Measurements from ENCODE around the gene KMT2E. TPM values are rescaled to one million over a fixed set of nuclear protein-coding genes. Genes with fewer than 3 reads are reported as not detected.

Gene KMT2E
- polyA plus RNA-seq, 4 donors: 11.1 to 52.4 (median 16.2) TPM

GRCh38 chr7:105098863-105099515 lies 85.0 kb downstream of the KMT2E start:
- DNase-seq: no peak
- no peak overlapping the region for H3K4me3 ChIP-seq (ENCODE audit: low read depth in 1 of 3, low read length in 3 of 3)
- no peaks in the 10 kb centered on the region for H3K4me1 ChIP-seq (ENCODE audit: control insufficient read depth in 3 of 3, insufficient read depth in 2 of 3, low read depth in 1 of 3, low read length in 2 of 3)
- no peak for FAIRE-seq
- no peaks in the 10 kb centered on the region for H3K9me3 ChIP-seq (ENCODE audit: control insufficient read depth in 2 of 2, insufficient read depth in 1 of 2, low read depth in 1 of 2, low read length in 1 of 2)
- WGBS, 3 donors: 58 to 88% (median 73%) methylated on average over 2 of the region's 2 CpGs
- H3K27ac ChIP-seq (ENCODE audit: low read depth in 1 of 3, low read length in 2 of 3): no peak overlapping the region
- H3K27me3 ChIP-seq (ENCODE audit: control insufficient read depth in 3 of 3, insufficient read depth in 3 of 3, low read length in 3 of 3): no peaks in the 10 kb centered on the region
- H3K36me3 ChIP-seq (ENCODE audit: control insufficient read depth in 3 of 3, insufficient read depth in 2 of 3, low read depth in 1 of 3, low read length in 3 of 3): peaks cover 5 to 13% (median 8%) of the 10 kb centered on the region in 3 donors

- Histone ChIP-seq H3K27me3 (ENCODE audit: control insufficient read depth in 3 of 3, insufficient read depth in 3 of 3, low read length in 3 of 3) (no peaks in the 10 kb centered on the region), H3K4me3 (ENCODE audit: low read depth in 1 of 3, low read length in 3 of 3) (no peak overlapping the region), H3K27ac (ENCODE audit: low read depth in 1 of 3, low read length in 2 of 3) (no peak overlapping the region), H3K9me3 (ENCODE audit: control insufficient read depth in 2 of 2, insufficient read depth in 1 of 2, low read depth in 1 of 2, low read length in 1 of 2) (no peaks in the 10 kb centered on the region), H3K4me1 (ENCODE audit: control insufficient read depth in 3 of 3, insufficient read depth in 2 of 3, low read depth in 1 of 3, low read length in 2 of 3) (no peaks in the 10 kb centered on the region), H3K36me3 (ENCODE audit: control insufficient read depth in 3 of 3, insufficient read depth in 2 of 3, low read depth in 1 of 3, low read length in 3 of 3) (peaks cover 9 to 22% (median 13%) of the 10 kb centered on the region in 3 donors)
- FAIRE-seq: peak; percentile 36
- DNase-seq: no peak
- WGBS, 3 donors: 84 to 93% (median 90%) methylated on average over 4 of the region's 4 CpGs
These were observed 87.9 kb downstream of the KMT2E start for GRCh38 chr7:105101864-105102263.

GRCh38 chr7:105102557-105103352 lies 88.8 kb downstream of the KMT2E start:
- Histone ChIP-seq H3K27ac (ENCODE audit: low read depth in 1 of 3, low read length in 2 of 3) (no peak overlapping the region), H3K27me3 (ENCODE audit: control insufficient read depth in 3 of 3, insufficient read depth in 3 of 3, low read length in 3 of 3) (no peaks in the 10 kb centered on the region), H3K4me3 (ENCODE audit: low read depth in 1 of 3, low read length in 3 of 3) (no peak overlapping the region), H3K9me3 (ENCODE audit: control insufficient read depth in 2 of 2, insufficient read depth in 1 of 2, low read depth in 1 of 2, low read length in 1 of 2) (no peaks in the 10 kb centered on the region), H3K36me3 (ENCODE audit: control insufficient read depth in 3 of 3, insufficient read depth in 2 of 3, low read depth in 1 of 3, low read length in 3 of 3) (peaks cover 11 to 23% (median 13%) of the 10 kb centered on the region in 3 donors), H3K4me1 (ENCODE audit: control insufficient read depth in 3 of 3, insufficient read depth in 2 of 3, low read depth in 1 of 3, low read length in 2 of 3) (no peaks in the 10 kb centered on the region)
- DNase-seq (no peak), FAIRE-seq (no peak)
- 80 to 85% (median 83%) methylated on average over 4 of the region's 4 CpGs for WGBS, 3 donors

DNA sequence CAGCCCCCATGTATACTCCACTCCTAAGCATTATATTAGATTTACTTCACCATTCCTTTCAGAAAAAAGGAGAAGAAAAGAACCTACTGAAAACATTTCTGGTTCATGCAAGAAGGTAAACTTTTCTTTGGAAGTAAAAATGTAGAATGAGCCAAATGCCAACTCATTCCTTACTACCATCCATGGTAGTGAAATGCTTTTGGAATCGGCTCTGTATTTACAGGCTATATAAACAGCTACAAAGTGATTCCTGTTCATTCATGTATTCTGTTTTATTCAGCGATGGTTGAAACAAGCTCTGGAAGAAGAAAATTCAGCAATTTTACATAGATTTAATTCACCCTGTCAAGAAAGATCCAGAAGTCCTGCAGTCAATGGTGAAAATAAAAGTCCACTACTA lies 91.6 kb downstream of the KMT2E start:
- FAIRE-seq (no peak), DNase-seq (no peak)
- no peaks in the 10 kb centered on the region for H3K4me1 ChIP-seq (ENCODE audit: control insufficient read depth in 3 of 3, insufficient read depth in 2 of 3, low read depth in 1 of 3, low read length in 2 of 3)
- H3K27ac ChIP-seq (ENCODE audit: low read depth in 1 of 3, low read length in 2 of 3): no peak overlapping the region
- no peaks in the 10 kb centered on the region for H3K9me3 ChIP-seq (ENCODE audit: control insufficient read depth in 2 of 2, insufficient read depth in 1 of 2, low read depth in 1 of 2, low read length in 1 of 2)
- WGBS, 3 donors: 86 to 90% (median 86%) methylated on average over 2 of the region's 2 CpGs
- peaks cover 18 to 25% (median 24%) of the 10 kb centered on the region in 3 donors for H3K36me3 ChIP-seq (ENCODE audit: control insufficient read depth in 3 of 3, insufficient read depth in 2 of 3, low read depth in 1 of 3, low read length in 3 of 3)
- H3K4me3 ChIP-seq (ENCODE audit: low read depth in 1 of 3, low read length in 3 of 3): no peak overlapping the region
- H3K27me3 ChIP-seq (ENCODE audit: control insufficient read depth in 3 of 3, insufficient read depth in 3 of 3, low read length in 3 of 3): no peaks in the 10 kb centered on the region

DNA sequence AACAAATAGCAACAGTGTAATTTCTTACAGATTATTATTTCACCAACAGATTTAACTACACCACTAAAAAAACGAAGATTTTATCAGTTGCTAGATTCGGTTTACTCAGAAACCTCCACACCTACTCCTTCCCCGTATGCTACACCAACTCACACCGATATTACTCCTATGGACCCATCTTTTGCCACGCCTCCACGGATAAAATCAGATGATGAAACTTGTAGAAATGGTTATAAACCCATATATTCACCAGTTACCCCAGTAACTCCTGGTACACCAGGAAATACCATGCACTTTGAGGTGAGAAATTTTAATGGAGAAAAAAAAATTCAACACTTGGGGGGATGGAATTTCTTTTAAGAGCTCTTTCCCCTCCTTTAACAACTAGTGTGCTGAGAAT lies 92.5 kb downstream of the KMT2E start:
- Histone ChIP-seq H3K27me3 (ENCODE audit: control insufficient read depth in 3 of 3, insufficient read depth in 3 of 3, low read length in 3 of 3) (no peaks in the 10 kb centered on the region), H3K4me3 (ENCODE audit: low read depth in 1 of 3, low read length in 3 of 3) (no peak overlapping the region), H3K9me3 (ENCODE audit: control insufficient read depth in 2 of 2, insufficient read depth in 1 of 2, low read depth in 1 of 2, low read length in 1 of 2) (no peaks in the 10 kb centered on the region), H3K27ac (ENCODE audit: low read depth in 1 of 3, low read length in 2 of 3) (no peak overlapping the region), H3K36me3 (ENCODE audit: control insufficient read depth in 3 of 3, insufficient read depth in 2 of 3, low read depth in 1 of 3, low read length in 3 of 3) (peaks cover 20 to 26% (median 25%) of the 10 kb centered on the region in 3 donors), H3K4me1 (ENCODE audit: control insufficient read depth in 3 of 3, insufficient read depth in 2 of 3, low read depth in 1 of 3, low read length in 2 of 3) (no peaks in the 10 kb centered on the region)
- DNase-seq (no peak), FAIRE-seq (no peak)
- 85 to 87% (median 85%) methylated on average over 6 of the region's 6 CpGs for WGBS, 3 donors

DNA sequence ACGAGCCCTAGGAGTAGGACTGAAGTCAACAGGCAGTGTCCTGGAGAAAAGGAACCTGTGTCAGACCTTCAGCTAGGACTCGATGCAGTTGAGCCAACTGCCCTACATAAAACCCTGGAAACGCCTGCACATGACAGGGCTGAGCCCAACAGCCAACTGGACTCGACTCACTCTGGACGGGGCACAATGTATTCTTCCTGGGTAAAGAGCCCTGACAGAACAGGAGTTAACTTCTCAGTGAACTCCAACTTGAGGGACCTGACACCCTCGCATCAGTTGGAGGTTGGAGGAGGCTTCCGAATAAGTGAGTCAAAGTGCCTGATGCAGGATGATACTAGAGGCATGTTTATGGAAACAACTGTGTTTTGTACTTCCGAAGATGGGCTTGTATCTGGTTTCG lies 93.5 kb downstream of the KMT2E start:
- Histone ChIP-seq H3K4me3 (ENCODE audit: low read depth in 1 of 3, low read length in 3 of 3) (no peak overlapping the region), H3K27me3 (ENCODE audit: control insufficient read depth in 3 of 3, insufficient read depth in 3 of 3, low read length in 3 of 3) (no peaks in the 10 kb centered on the region), H3K4me1 (ENCODE audit: control insufficient read depth in 3 of 3, insufficient read depth in 2 of 3, low read depth in 1 of 3, low read length in 2 of 3) (no peaks in the 10 kb centered on the region), H3K27ac (ENCODE audit: low read depth in 1 of 3, low read length in 2 of 3) (no peak overlapping the region), H3K9me3 (ENCODE audit: control insufficient read depth in 2 of 2, insufficient read depth in 1 of 2, low read depth in 1 of 2, low read length in 1 of 2) (no peaks in the 10 kb centered on the region), H3K36me3 (ENCODE audit: control insufficient read depth in 3 of 3, insufficient read depth in 2 of 3, low read depth in 1 of 3, low read length in 3 of 3) (peaks cover 25 to 32% (median 30%) of the 10 kb centered on the region in 3 donors)
- 91 to 94% (median 94%) methylated on average over 9 of the region's 9 CpGs for WGBS, 3 donors
- DNase-seq (no peak), FAIRE-seq (no peak)

- Histone ChIP-seq H3K9me3 (ENCODE audit: control insufficient read depth in 2 of 2, insufficient read depth in 1 of 2, low read depth in 1 of 2, low read length in 1 of 2) (no peaks in the 10 kb centered on the region), H3K27me3 (ENCODE audit: control insufficient read depth in 3 of 3, insufficient read depth in 3 of 3, low read length in 3 of 3) (no peaks in the 10 kb centered on the region), H3K4me3 (ENCODE audit: low read depth in 1 of 3, low read length in 3 of 3) (no peak overlapping the region), H3K36me3 (ENCODE audit: control insufficient read depth in 3 of 3, insufficient read depth in 2 of 3, low read depth in 1 of 3, low read length in 3 of 3) (peaks cover 20 to 30% (median 24%) of the 10 kb centered on the region in 3 donors), H3K4me1 (ENCODE audit: control insufficient read depth in 3 of 3, insufficient read depth in 2 of 3, low read depth in 1 of 3, low read length in 2 of 3) (no peaks in the 10 kb centered on the region), H3K27ac (ENCODE audit: low read depth in 1 of 3, low read length in 2 of 3) (no peak overlapping the region)
- no peak for FAIRE-seq
- WGBS, 3 donors: 73 to 79% (median 74%) methylated on average over 11 of the region's 11 CpGs
- no peak for DNase-seq
These were observed 98.7 kb downstream of the KMT2E start for GRCh38 chr7:105112440-105113418.
